ENCODE measurements around the gene ETHE1.
A peak's percentile ranks its signal among the peaks of the same experiment; 100 is the strongest.

The ETHE1 gene

GRCh38 chr19:43480574-43480973 is 46.4 kb downstream of the ETHE1 start:
- Histone ChIP-seq H3K36me3 (ENCODE audit: insufficient read depth, low read length) (peaks cover 3% of the 10 kb centered on the region), H3K27me3 (ENCODE audit: control insufficient read depth, insufficient read depth, low read length) (no peaks in the 10 kb centered on the region), H3K4me2 (ENCODE audit: low read length) (no peak overlapping the region), H3K9ac (ENCODE audit: low read depth, low read length) (no peak overlapping the region), H3K4me3 (ENCODE audit: low read length) (no peak overlapping the region), H3K4me1 (ENCODE audit: control insufficient read depth, insufficient read depth, low read length) (peaks cover 11% of the 10 kb centered on the region), H3K9me3 (replicated peaks; ENCODE audit: low read length) (no peaks in the 10 kb centered on the region)

- H3K27me3 ChIP-seq (ENCODE audit: control insufficient read depth, insufficient read depth, low read length), result no peaks in the 10 kb centered on the region
- peaks cover 15% of the 10 kb centered on the region for H3K4me1 ChIP-seq (ENCODE audit: control insufficient read depth, insufficient read depth, low read length)
- no peak overlapping the region for H3K4me2 ChIP-seq (ENCODE audit: low read length)
- H3K9me3 ChIP-seq (replicated peaks; ENCODE audit: low read length), result no peaks in the 10 kb centered on the region
- H3K9ac ChIP-seq (ENCODE audit: low read depth, low read length), result no peak overlapping the region
- peaks cover 3% of the 10 kb centered on the region for H3K36me3 ChIP-seq (ENCODE audit: insufficient read depth, low read length)
- H3K4me3 ChIP-seq (ENCODE audit: low read length), result no peak overlapping the region
Measured at GRCh38 chr19:43479961-43480561, 46.9 kb downstream of the ETHE1 start.

- Histone ChIP-seq H3K4me3 (ENCODE audit: low read length) (no peak overlapping the region), H3K9me3 (replicated peaks; ENCODE audit: low read length) (no peaks in the 10 kb centered on the region), H3K4me1 (ENCODE audit: control insufficient read depth, insufficient read depth, low read length) (peaks cover 19% of the 10 kb centered on the region), H3K9ac (ENCODE audit: low read depth, low read length) (no peak overlapping the region), H3K36me3 (ENCODE audit: insufficient read depth, low read length) (peaks cover 3% of the 10 kb centered on the region), H3K4me2 (ENCODE audit: low read length) (no peak overlapping the region), H3K27me3 (ENCODE audit: control insufficient read depth, insufficient read depth, low read length) (no peaks in the 10 kb centered on the region)
Measured at GRCh38 chr19:43479226-43479625, 47.8 kb downstream of the ETHE1 start.

GRCh38 chr19:43478323-43478722 is 48.7 kb downstream of the ETHE1 start:
- H3K9me3 ChIP-seq (replicated peaks; ENCODE audit: low read length), result no peaks in the 10 kb centered on the region
- no peaks in the 10 kb centered on the region for H3K27me3 ChIP-seq (ENCODE audit: control insufficient read depth, insufficient read depth, low read length)
- H3K36me3 ChIP-seq (ENCODE audit: insufficient read depth, low read length), result peaks cover 3% of the 10 kb centered on the region
- no peak overlapping the region for H3K9ac ChIP-seq (ENCODE audit: low read depth, low read length)
- H3K4me3 ChIP-seq (ENCODE audit: low read length), result no peak overlapping the region
- no peak overlapping the region for H3K4me2 ChIP-seq (ENCODE audit: low read length)
- peaks cover 19% of the 10 kb centered on the region for H3K4me1 ChIP-seq (ENCODE audit: control insufficient read depth, insufficient read depth, low read length)

GRCh38 chr19:43476606-43477005 is 50.4 kb downstream of the ETHE1 start:
- Histone ChIP-seq H3K9ac (ENCODE audit: low read depth, low read length) (no peak overlapping the region), H3K27me3 (ENCODE audit: control insufficient read depth, insufficient read depth, low read length) (no peaks in the 10 kb centered on the region), H3K9me3 (replicated peaks; ENCODE audit: low read length) (no peaks in the 10 kb centered on the region), H3K4me2 (ENCODE audit: low read length) (no peak overlapping the region), H3K36me3 (ENCODE audit: insufficient read depth, low read length) (peaks cover 3% of the 10 kb centered on the region), H3K4me1 (ENCODE audit: control insufficient read depth, insufficient read depth, low read length) (peaks cover 19% of the 10 kb centered on the region), H3K4me3 (ENCODE audit: low read length) (no peak overlapping the region)

- Histone ChIP-seq H3K36me3 (ENCODE audit: insufficient read depth, low read length) (peaks cover 3% of the 10 kb centered on the region), H3K27me3 (ENCODE audit: control insufficient read depth, insufficient read depth, low read length) (no peaks in the 10 kb centered on the region), H3K9ac (ENCODE audit: low read depth, low read length) (peak overlapping the region; percentile 46), H3K4me3 (ENCODE audit: low read length) (peak overlapping the region; percentile 64), H3K4me2 (ENCODE audit: low read length) (peak overlapping the region; percentile 74), H3K4me1 (ENCODE audit: control insufficient read depth, insufficient read depth, low read length) (peaks cover 19% of the 10 kb centered on the region), H3K9me3 (replicated peaks; ENCODE audit: low read length) (no peaks in the 10 kb centered on the region)
Measured at GRCh38 chr19:43474986-43475705, 51.9 kb downstream of the ETHE1 start.

- no peaks in the 10 kb centered on the region for H3K9me3 ChIP-seq (replicated peaks; ENCODE audit: low read length)
- H3K4me3 ChIP-seq (ENCODE audit: low read length), result no peak overlapping the region
- H3K36me3 ChIP-seq (ENCODE audit: insufficient read depth, low read length), result peaks cover 3% of the 10 kb centered on the region
- H3K27me3 ChIP-seq (ENCODE audit: control insufficient read depth, insufficient read depth, low read length), result no peaks in the 10 kb centered on the region
- no peak overlapping the region for H3K9ac ChIP-seq (ENCODE audit: low read depth, low read length)
- H3K4me1 ChIP-seq (ENCODE audit: control insufficient read depth, insufficient read depth, low read length), result peaks cover 19% of the 10 kb centered on the region
- peak overlapping the region; percentile 74 for H3K4me2 ChIP-seq (ENCODE audit: low read length)
Measured at GRCh38 chr19:43474487-43474886, 52.5 kb downstream of the ETHE1 start.

- no peaks in the 10 kb centered on the region for H3K9me3 ChIP-seq (replicated peaks; ENCODE audit: low read length)
- no peaks in the 10 kb centered on the region for H3K27me3 ChIP-seq (ENCODE audit: control insufficient read depth, insufficient read depth, low read length)
- H3K4me2 ChIP-seq (ENCODE audit: low read length), result no peak overlapping the region
- H3K9ac ChIP-seq (ENCODE audit: low read depth, low read length), result no peak overlapping the region
- H3K4me1 ChIP-seq (ENCODE audit: control insufficient read depth, insufficient read depth, low read length), result peaks cover 21% of the 10 kb centered on the region
- H3K36me3 ChIP-seq (ENCODE audit: insufficient read depth, low read length), result no peaks in the 10 kb centered on the region
- H3K4me3 ChIP-seq (ENCODE audit: low read length), result no peak overlapping the region
Measured at GRCh38 chr19:43471091-43471490, 55.9 kb downstream of the ETHE1 start.

- H3K36me3 ChIP-seq (ENCODE audit: insufficient read depth, low read length), result no peaks in the 10 kb centered on the region
- no peak overlapping the region for H3K4me2 ChIP-seq (ENCODE audit: low read length)
- peaks cover 15% of the 10 kb centered on the region for H3K4me1 ChIP-seq (ENCODE audit: control insufficient read depth, insufficient read depth, low read length)
- peaks cover 1% of the 10 kb centered on the region for H3K27me3 ChIP-seq (ENCODE audit: control insufficient read depth, insufficient read depth, low read length)
- no peak overlapping the region for H3K9ac ChIP-seq (ENCODE audit: low read depth, low read length)
- no peak overlapping the region for H3K4me3 ChIP-seq (ENCODE audit: low read length)
- no peaks in the 10 kb centered on the region for H3K9me3 ChIP-seq (replicated peaks; ENCODE audit: low read length)
Measured at GRCh38 chr19:43470288-43470687, 56.7 kb downstream of the ETHE1 start.

GRCh38 chr19:43469160-43469480 is 57.9 kb downstream of the ETHE1 start:
- H3K4me3 ChIP-seq (ENCODE audit: low read length), result no peak overlapping the region
- no peaks in the 10 kb centered on the region for H3K36me3 ChIP-seq (ENCODE audit: insufficient read depth, low read length)
- H3K4me2 ChIP-seq (ENCODE audit: low read length), result no peak overlapping the region
- H3K27me3 ChIP-seq (ENCODE audit: control insufficient read depth, insufficient read depth, low read length), result peaks cover 4% of the 10 kb centered on the region
- H3K9me3 ChIP-seq (replicated peaks; ENCODE audit: low read length), result no peaks in the 10 kb centered on the region
- peaks cover 15% of the 10 kb centered on the region for H3K4me1 ChIP-seq (ENCODE audit: control insufficient read depth, insufficient read depth, low read length)
- no peak overlapping the region for H3K9ac ChIP-seq (ENCODE audit: low read depth, low read length)

- no peaks in the 10 kb centered on the region for H3K9me3 ChIP-seq (replicated peaks; ENCODE audit: low read length)
- no peak overlapping the region for H3K4me3 ChIP-seq (ENCODE audit: low read length)
- peaks cover 15% of the 10 kb centered on the region for H3K4me1 ChIP-seq (ENCODE audit: control insufficient read depth, insufficient read depth, low read length)
Measured at GRCh38 chr19:43468354-43469159, 58.4 kb downstream of the ETHE1 start.

More at GRCh38 chr19:43468354-43469159, 58.4 kb downstream of the ETHE1 start:
- Histone ChIP-seq H3K9ac (ENCODE audit: low read depth, low read length) (no peak overlapping the region), H3K36me3 (ENCODE audit: insufficient read depth, low read length) (no peaks in the 10 kb centered on the region), H3K27me3 (ENCODE audit: control insufficient read depth, insufficient read depth, low read length) (peaks cover 4% of the 10 kb centered on the region), H3K4me2 (ENCODE audit: low read length) (no peak overlapping the region)

Measured in skeletal muscle satellite cell (primary cell).